NCI-H2107 (cell line): ENCODE results near the gene LRRC7.
"Not testable (repeated sequence)": the region's sequence is repeated elsewhere in the genome, so short reads cannot be mapped to it uniquely, and the experiment has no call there.

Experiments used
- DNase-seq: peaks from one replicate; lab custom pipeline; 2025; lab: John Stamatoyannopoulos, UW

The LRRC7 gene

DNA sequence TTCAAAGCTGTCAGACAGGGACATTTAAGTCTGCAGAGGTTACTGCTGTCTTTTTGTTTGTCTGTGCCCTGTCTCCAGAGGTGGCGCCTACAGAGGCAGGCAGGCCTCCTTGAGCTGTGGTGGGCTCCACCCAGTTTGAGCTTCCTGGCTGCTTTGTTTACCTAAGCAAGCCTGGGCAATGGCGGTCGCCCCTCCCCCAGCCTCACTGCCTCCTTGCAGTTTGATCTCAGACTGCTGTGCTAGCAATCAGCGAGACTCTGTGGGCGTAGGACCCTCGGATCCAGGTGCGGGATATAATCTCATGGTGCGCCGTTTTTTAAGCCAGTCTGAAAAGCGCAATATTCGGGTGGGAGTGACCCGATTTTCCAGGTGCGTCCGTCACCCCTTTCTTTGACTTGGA lies 320.3 kb downstream of the LRRC7 start:
- DNase-seq = not testable (repeated sequence)

- no peak for DNase-seq
Measured at GRCh38 chr1:69888657-69889056, 320.9 kb downstream of the LRRC7 start.

GRCh38 chr1:69898403-69898947 lies 330.8 kb downstream of the LRRC7 start:
- no peak for DNase-seq

DNA sequence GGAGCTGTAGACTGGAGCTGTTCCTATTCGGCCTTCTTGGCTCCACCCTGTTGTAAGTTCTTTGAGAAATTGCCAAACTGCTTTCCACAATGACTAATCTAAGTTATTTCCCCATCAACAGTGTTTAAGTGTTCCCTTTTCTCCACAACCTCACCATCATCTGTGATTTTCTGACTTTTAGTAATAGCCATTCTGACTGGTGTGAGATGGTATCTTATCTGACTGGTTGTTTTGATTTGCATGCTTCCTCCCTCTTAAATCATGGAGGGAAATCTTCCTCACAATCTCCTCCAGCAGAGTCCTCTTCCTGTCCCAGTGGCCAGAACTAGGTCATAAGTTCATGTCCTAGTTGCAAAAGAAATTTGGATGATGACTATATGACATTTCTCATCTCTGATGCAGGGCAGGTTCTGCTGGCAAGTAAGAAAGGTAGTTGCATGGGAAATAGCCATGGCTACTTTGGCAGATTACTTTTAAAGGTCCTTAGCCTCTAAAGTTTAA lies 343.6 kb downstream of the LRRC7 start:
- no peak for DNase-seq

- DNase-seq = no peak
Measured at GRCh38 chr1:69913977-69914376, 346.3 kb downstream of the LRRC7 start.

- no peak for DNase-seq
Measured at GRCh38 chr1:69914976-69915765, 347.4 kb downstream of the LRRC7 start.

DNA sequence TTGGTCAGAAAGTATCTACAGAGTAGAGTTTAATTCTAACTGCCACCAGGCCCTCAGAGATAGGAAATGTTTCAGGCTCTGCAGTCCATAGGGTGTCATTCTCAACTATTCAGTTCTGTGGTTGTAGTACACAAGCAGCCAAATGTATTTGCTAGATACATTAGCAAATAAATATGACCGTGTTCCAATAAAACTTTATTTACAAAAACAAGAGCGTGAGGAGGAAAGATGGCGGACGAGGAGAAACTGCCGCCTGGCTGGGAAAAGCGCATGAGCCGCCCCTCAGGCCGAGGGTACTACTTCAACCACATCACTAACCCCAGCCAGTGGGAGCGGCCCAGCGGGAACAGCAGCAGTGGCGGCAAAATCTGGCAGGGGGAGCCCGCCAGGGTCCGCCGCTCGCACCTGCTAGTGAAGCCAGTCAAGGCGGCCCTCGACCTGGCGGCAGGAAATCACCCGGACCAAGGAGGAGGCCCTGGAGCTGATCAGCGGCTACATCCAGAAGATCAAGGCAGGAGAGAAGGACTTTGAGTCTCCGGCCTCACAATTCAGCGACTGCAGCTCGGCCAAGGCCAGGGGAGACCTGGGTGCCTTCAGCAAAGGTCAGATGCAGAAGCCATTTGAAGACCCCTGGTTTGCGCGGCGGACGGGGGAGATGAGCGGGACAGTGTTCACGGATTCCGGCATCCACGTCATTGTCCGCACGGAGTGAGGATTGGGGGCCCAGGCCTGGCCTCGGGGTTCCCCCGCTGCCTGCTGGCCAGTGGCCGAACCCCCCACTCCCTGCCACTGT lies 351.6 kb downstream of the LRRC7 start:
- DNase-seq = no peak

GRCh38 chr1:69919922-69920273 lies 352.2 kb downstream of the LRRC7 start:
- no peak for DNase-seq

GRCh38 chr1:69920426-69920825 lies 352.7 kb downstream of the LRRC7 start:
- DNase-seq = no peak

DNA sequence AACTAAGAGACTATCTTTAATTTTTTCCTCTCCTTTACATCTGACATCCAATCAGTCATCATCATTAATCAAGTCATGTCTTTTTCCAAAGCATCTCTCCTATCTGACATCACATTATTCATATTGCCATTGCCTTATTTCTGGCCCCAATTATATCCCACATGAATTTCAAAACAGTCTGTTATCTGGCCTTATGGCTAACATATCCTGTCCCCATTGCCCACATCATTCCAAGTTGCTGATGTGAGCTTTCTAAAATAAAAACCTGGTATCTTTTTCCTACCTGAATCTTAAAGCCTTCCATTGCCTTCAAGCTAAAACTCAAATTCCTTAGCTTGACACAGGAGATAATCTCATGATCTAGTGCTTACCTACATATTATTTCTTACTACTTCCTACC lies 353.8 kb downstream of the LRRC7 start:
- no peak for DNase-seq

- DNase-seq = not testable (repeated sequence)
Measured at GRCh38 chr1:69928234-69928633, 360.5 kb downstream of the LRRC7 start.

- DNase-seq = no peak
Measured at GRCh38 chr1:69929308-69930057, 361.8 kb downstream of the LRRC7 start.

DNA sequence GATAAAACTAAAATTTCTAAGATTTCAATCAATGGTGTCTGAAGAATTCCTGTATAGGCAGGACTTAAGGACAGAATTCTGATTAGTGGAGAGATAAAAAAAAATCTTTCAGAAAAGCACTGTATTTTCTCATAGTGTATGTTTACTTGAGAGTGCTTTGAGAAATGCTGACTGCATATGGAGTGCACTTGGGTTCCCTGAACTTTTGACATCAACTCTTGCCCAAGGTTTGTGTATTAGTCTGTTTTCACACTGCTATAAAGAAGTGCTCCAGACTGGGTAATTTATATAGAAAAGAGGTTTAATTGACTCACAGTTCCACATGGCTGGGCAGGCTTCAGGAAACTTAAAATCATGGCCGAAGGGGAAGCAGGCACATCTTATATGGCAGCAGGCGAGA lies 362.7 kb downstream of the LRRC7 start:
- DNase-seq = no peak

- DNase-seq = no peak
Measured at GRCh38 chr1:69932760-69933159, 365.0 kb downstream of the LRRC7 start.

- DNase-seq = no peak
Measured at GRCh38 chr1:69940231-69940630, 372.5 kb downstream of the LRRC7 start.

GRCh38 chr1:69940816-69941215 lies 373.1 kb downstream of the LRRC7 start:
- no peak for DNase-seq

GRCh38 chr1:69943030-69943429 lies 375.3 kb downstream of the LRRC7 start:
- no peak for DNase-seq

- no peak for DNase-seq
Measured at GRCh38 chr1:69946935-69947334, 379.2 kb downstream of the LRRC7 start.

- no peak for DNase-seq
Measured at GRCh38 chr1:69947837-69948236, 380.1 kb downstream of the LRRC7 start.

DNA sequence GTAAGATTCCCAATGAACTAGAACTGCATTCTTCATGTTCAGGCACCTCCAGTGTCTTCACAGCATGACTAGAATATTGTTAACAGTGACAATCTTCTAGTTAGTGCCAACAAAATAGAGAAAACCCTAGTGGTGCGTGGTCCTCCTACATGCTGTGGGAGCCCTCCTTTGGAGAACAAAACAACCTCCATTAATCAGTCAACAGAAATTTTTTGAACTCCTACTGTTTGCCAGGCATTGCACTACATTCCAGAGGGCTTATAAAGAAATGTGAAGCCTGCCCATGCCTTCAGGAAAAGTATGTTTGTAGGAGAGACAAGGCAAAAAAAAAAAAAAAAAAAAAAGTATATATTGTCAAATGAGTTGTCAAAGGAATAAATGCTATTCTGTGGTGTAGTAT lies 385.0 kb downstream of the LRRC7 start:
- DNase-seq = no peak

DNA sequence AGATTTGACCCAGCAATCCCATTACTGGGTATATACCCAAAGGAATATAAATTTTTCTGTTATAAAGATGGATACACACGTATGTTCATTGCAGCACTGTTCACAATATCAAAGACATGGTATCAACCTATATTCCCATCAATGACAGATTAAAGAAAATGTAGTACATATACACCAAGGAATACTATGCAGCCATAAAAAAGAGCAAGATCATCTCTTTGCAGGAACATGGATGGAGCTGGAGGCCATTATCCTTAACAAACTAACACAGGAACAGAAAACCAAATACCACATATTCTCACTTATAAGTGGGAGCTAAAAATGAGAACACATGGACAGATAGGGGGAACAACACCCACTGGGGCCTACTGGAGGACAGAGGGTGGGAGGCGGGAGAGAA lies 394.7 kb downstream of the LRRC7 start:
- DNase-seq = not testable (repeated sequence)

DNA sequence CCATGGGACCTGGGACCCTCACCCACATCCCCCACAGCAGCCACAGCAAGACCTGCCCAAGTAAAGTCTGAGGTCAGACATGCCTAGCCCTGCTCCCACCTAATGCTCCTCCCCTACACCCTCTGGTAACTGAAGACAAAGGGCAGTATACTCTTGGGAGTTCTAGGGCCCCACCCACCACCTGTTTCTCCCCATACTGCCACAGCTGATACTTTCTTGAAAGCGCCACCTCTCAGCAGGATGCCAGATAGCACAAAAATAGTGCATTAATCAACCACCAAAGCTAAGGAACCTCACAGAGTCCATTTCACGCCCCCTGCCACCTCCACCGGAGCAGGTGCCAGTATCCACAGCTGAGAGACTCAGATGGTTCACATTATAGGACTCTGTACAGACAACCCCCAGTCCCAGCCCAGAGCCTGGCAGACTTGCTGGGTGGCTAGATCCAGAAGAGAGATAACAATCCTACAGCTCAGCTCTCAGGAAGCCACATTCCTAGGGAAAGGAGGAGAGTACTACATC lies 399.6 kb downstream of the LRRC7 start:
- DNase-seq = no peak
